Neural cell (in vitro differentiated cells): ENCODE measurements around the gene FKBP4. TPM values are rescaled to one million over a fixed set of nuclear protein-coding genes. Genes with fewer than 3 reads are reported as not detected.

ENCODE experiments used
- H2AFZ ChIP-seq: fragments of 200-600, 300-800 bp; sonication (generic), shearing (Covaris generic); 2 replicates; pipeline ENCODE4 v1.6.0; 2014; ENCODE audit warnings: low read depth, mild to moderate bottlenecking, antibody characterized with exemption, low read length, moderate library complexity
- H3F3A ChIP-seq: fragments of 200-600 bp; shearing (Covaris generic); 2 replicates; pipeline ENCODE4 v1.6.1; 2016; ENCODE audit warnings: mild to moderate bottlenecking, moderate library complexity, mixed read lengths, antibody characterized with exemption, low read length; ENCODE audit not compliant: insufficient read depth, poor library complexity, severe bottlenecking
- H3K27ac ChIP-seq: fragments of 200-600, 300-800 bp; sonication (generic), shearing (Covaris generic); 2 replicates; pipeline ENCODE4 v1.5.1; 2014; ENCODE audit warnings: mild to moderate bottlenecking, low read length, moderate library complexity
- H3K27me3 ChIP-seq: fragments of 300-800, 200-600 bp; sonication (generic), shearing (Covaris generic); 2 replicates; pipeline ENCODE4 v1.6.0; 2014; ENCODE audit warnings: mild to moderate bottlenecking, low read depth, low read length, moderate library complexity; ENCODE audit not compliant: insufficient read depth
- H3K36me3 ChIP-seq: fragments of 300-800, 200-600 bp; sonication (generic), shearing (Covaris generic); 2 replicates; pipeline ENCODE4 v1.5.1; 2014; ENCODE audit warnings: mild to moderate bottlenecking, antibody characterized with exemption, low read length, moderate library complexity; ENCODE audit not compliant: insufficient read depth
- H3K4me2 ChIP-seq: fragments of 300-800, 200-600 bp; sonication (generic), shearing (Covaris generic); 2 replicates; pipeline ENCODE4 v1.6.0; 2014; ENCODE audit warnings: mild to moderate bottlenecking, low read length
- H3K4me3 ChIP-seq: fragments of 300-800, 200-600 bp; sonication (generic), shearing (Covaris generic); 2 replicates; pipeline ENCODE4 v1.5.1; 2014; ENCODE audit warnings: mild to moderate bottlenecking, low read length, moderate library complexity
- H3K79me2 ChIP-seq: fragments of 200-600 bp; shearing (Covaris generic); replicated peaks from 2 replicates; pipeline ENCODE4 v1.6.0; 2014; ENCODE audit warnings: mild to moderate bottlenecking, low read length, moderate library complexity; ENCODE audit not compliant: insufficient read depth
- H3K9ac ChIP-seq: fragments of 300-800, 200-600 bp; sonication (generic), shearing (Covaris generic); 2 replicates; pipeline ENCODE4 v1.6.1; 2016; ENCODE audit warnings: mild to moderate bottlenecking, low read length, mixed read lengths
- H3K9me2 ChIP-seq: fragments of 200-600 bp; shearing (Covaris generic); 2 replicates; pipeline ENCODE4 v1.6.1; 2016; ENCODE audit warnings: mild to moderate bottlenecking, low read length, mixed read lengths; ENCODE audit not compliant: insufficient read depth
- H3K9me3 ChIP-seq: fragments of 200-600, 300-800 bp; sonication (generic), shearing (Covaris generic); 2 replicates; pipeline ENCODE4 v1.6.1; 2016; ENCODE audit warnings: mild to moderate bottlenecking, mixed run types, low read length, moderate library complexity, mixed read lengths
- H4K20me1 ChIP-seq: fragments of 200-600 bp; shearing (Covaris generic); 2 replicates; pipeline ENCODE4 v1.6.1; 2016; ENCODE audit warnings: mild to moderate bottlenecking, mixed run types; ENCODE audit not compliant: insufficient read depth
- EP300 ChIP-seq: fragments of 450-650 bp; conservative IDR thresholded peaks from 2 replicates; pipeline ENCODE4 v1.6.1; 2014; ENCODE audit warnings: antibody characterized with exemption, mild to moderate bottlenecking, moderate library complexity; ENCODE audit not compliant: poor library complexity, severe bottlenecking
- EZH2 ChIP-seq: fragments of 200-600, 300-800 bp; shearing (Covaris generic), sonication (generic); IDR thresholded peaks from 2 replicates; pipeline ENCODE4 v1.6.1; 2014; ENCODE audit warnings: antibody characterized with exemption, low read length, borderline replicate concordance, mild to moderate bottlenecking; ENCODE audit not compliant: insufficient read depth, poor library complexity, severe bottlenecking
- MXI1 ChIP-seq: fragments of 450-650 bp; conservative IDR thresholded peaks from 2 replicates; pipeline ENCODE4 v1.6.1; 2014; ENCODE audit warnings: antibody characterized with exemption, mild to moderate bottlenecking; ENCODE audit not compliant: poor library complexity, severe bottlenecking
- POLR2AphosphoS5 ChIP-seq: IDR thresholded peaks from 2 replicates; pipeline ENCODE4 v1.6.1; 2012
- RAD21 ChIP-seq: fragments of 450-650 bp; conservative IDR thresholded peaks from 2 replicates; pipeline ENCODE4 v1.6.1; 2014; ENCODE audit warnings: antibody characterized with exemption, mild to moderate bottlenecking, moderate library complexity
- SMC3 ChIP-seq: fragments of 450-650 bp; conservative IDR thresholded peaks from 2 replicates; pipeline ENCODE4 v1.6.1; 2014; ENCODE audit warnings: antibody characterized with exemption, mild to moderate bottlenecking, moderate library complexity; ENCODE audit not compliant: poor library complexity
- TAF1 ChIP-seq: IDR thresholded peaks from 2 replicates; pipeline ENCODE4 v1.6.1; 2012; ENCODE audit warnings: low read depth
- polyA plus RNA-seq: library from polyadenylated mRNA; depleted of rRNA; stranded (reverse); fragments of >200 nt; gene quantifications from 2 replicates; pipeline ENCODE4 v1.2.3, GENCODE V29; 2014
- TF ChIP-seq, protein P1 (sequence below): fragments of 450-650 bp; IDR thresholded peaks from 2 replicates; pipeline ENCODE4 v1.5.1; 2014; ENCODE audit warnings: antibody characterized with exemption, mild to moderate bottlenecking, moderate library complexity; ENCODE audit not compliant: poor library complexity, severe bottlenecking
- TF ChIP-seq, protein P2 (sequence below): IDR thresholded peaks from 2 replicates; pipeline ENCODE4 v1.6.1; 2012; ENCODE audit warnings: borderline replicate concordance

The FKBP4 gene
- polyA plus RNA-seq, 1 donor from 2014 or later, result 102 TPM

DNA sequence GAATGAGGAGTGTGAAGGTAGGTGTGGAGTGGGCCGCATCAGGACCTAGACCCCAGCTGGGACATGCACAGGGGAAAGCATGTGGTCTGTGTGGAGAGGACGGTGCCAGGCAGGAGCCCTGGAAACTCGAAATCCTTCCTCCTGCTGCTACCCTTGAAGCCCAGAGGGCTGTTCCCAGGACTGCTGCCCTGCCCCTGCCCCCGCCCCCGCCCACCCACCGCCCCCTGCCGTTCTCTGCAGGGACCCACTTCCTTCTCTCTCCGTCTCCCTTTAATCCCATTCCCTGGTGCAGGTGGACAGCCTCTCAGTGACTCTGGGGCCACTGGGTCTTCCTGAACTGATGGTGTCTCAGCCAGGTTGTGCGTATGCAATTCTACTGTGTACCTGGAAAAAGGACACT, 25.7 kb downstream of the FKBP4 start:
- no peaks in the 10 kb centered on the region for H3F3A ChIP-seq
- no peak for TF ChIP-seq MXI1
- TF ChIP-seq EZH2, result no peak
- TF ChIP-seq, protein P1, sequence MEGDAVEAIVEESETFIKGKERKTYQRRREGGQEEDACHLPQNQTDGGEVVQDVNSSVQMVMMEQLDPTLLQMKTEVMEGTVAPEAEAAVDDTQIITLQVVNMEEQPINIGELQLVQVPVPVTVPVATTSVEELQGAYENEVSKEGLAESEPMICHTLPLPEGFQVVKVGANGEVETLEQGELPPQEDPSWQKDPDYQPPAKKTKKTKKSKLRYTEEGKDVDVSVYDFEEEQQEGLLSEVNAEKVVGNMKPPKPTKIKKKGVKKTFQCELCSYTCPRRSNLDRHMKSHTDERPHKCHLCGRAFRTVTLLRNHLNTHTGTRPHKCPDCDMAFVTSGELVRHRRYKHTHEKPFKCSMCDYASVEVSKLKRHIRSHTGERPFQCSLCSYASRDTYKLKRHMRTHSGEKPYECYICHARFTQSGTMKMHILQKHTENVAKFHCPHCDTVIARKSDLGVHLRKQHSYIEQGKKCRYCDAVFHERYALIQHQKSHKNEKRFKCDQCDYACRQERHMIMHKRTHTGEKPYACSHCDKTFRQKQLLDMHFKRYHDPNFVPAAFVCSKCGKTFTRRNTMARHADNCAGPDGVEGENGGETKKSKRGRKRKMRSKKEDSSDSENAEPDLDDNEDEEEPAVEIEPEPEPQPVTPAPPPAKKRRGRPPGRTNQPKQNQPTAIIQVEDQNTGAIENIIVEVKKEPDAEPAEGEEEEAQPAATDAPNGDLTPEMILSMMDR, result no peak
- TF ChIP-seq POLR2AphosphoS5, result no peak
- H3K4me3 ChIP-seq, result no peak overlapping the region
- H3K79me2 ChIP-seq, result no peaks in the 10 kb centered on the region
- H2AFZ ChIP-seq, result no peak overlapping the region
- no peaks in the 10 kb centered on the region for H3K27me3 ChIP-seq
- no peak overlapping the region for H3K4me2 ChIP-seq
- H3K9me2 ChIP-seq, result no peaks in the 10 kb centered on the region
- H3K36me3 ChIP-seq, result no peaks in the 10 kb centered on the region
- no peak overlapping the region for H3K9ac ChIP-seq
- no peaks in the 10 kb centered on the region for H3K9me3 ChIP-seq
- no peak overlapping the region for H3K27ac ChIP-seq
- no peaks in the 10 kb centered on the region for H4K20me1 ChIP-seq

DNA sequence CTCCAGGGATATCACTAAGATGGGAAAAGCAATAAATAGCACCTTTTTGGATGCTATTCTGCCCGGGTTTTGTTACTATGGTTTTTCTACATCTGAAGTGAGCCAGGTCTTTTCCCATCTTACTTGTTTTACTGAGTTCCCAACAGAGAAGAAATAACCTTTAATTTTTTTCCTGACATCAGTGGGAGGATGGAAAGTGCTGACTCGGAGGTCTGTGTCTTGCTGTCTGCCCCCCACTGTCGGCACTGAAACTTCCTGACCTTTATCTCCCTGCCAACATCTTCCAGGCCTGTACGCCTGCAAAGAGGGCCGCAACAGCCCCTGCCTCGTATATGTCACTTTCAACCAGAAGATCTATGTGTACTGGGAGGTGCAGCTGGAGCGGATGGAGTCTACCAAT, 28.7 kb downstream of the FKBP4 start:
- Histone ChIP-seq H3K9me3 (no peaks in the 10 kb centered on the region), H3F3A (no peaks in the 10 kb centered on the region), H3K9ac (no peak overlapping the region), H3K36me3 (no peaks in the 10 kb centered on the region), H3K4me3 (no peak overlapping the region), H3K27ac (no peak overlapping the region), H3K79me2 (no peaks in the 10 kb centered on the region), H3K4me2 (no peak overlapping the region), H4K20me1 (no peaks in the 10 kb centered on the region), H3K9me2 (no peaks in the 10 kb centered on the region), H3K27me3 (no peaks in the 10 kb centered on the region), H2AFZ (no peak overlapping the region)
- TF ChIP-seq EZH2, result no peak
- TF ChIP-seq RAD21, result no peak
- TF ChIP-seq MXI1, result no peak
- no peak for TF ChIP-seq TAF1
- TF ChIP-seq EP300, result no peak
- TF ChIP-seq, protein P2, sequence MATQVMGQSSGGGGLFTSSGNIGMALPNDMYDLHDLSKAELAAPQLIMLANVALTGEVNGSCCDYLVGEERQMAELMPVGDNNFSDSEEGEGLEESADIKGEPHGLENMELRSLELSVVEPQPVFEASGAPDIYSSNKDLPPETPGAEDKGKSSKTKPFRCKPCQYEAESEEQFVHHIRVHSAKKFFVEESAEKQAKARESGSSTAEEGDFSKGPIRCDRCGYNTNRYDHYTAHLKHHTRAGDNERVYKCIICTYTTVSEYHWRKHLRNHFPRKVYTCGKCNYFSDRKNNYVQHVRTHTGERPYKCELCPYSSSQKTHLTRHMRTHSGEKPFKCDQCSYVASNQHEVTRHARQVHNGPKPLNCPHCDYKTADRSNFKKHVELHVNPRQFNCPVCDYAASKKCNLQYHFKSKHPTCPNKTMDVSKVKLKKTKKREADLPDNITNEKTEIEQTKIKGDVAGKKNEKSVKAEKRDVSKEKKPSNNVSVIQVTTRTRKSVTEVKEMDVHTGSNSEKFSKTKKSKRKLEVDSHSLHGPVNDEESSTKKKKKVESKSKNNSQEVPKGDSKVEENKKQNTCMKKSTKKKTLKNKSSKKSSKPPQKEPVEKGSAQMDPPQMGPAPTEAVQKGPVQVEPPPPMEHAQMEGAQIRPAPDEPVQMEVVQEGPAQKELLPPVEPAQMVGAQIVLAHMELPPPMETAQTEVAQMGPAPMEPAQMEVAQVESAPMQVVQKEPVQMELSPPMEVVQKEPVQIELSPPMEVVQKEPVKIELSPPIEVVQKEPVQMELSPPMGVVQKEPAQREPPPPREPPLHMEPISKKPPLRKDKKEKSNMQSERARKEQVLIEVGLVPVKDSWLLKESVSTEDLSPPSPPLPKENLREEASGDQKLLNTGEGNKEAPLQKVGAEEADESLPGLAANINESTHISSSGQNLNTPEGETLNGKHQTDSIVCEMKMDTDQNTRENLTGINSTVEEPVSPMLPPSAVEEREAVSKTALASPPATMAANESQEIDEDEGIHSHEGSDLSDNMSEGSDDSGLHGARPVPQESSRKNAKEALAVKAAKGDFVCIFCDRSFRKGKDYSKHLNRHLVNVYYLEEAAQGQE, result no peak
- TF ChIP-seq POLR2AphosphoS5, result no peak
- no peak for TF ChIP-seq SMC3
- TF ChIP-seq, protein P1, result no peak
